AG04450 (cell line): Measurements from ENCODE around the gene SRPRB. TPM values are rescaled to one million over a fixed set of nuclear protein-coding genes. Genes with fewer than 3 reads are reported as not detected.

Experiments
- CTCF ChIA-PET: fragments of 300-600, 350-600 bp; formaldehyde crosslinking; extraction: SDS; loops from one replicate; lab custom pipeline; 2022; ENCODE audit warnings: antibody characterized with exemption, inconsistent platforms; lab: Charles Lee
- POLR2A ChIA-PET: fragments of 350-600 bp; formaldehyde crosslinking; extraction: SDS; loops from one replicate; lab custom pipeline; 2021; ENCODE audit warnings: antibody characterized with exemption, inconsistent platforms; lab: Yijun Ruan, JAX
- DNase-seq: peaks from one replicate; pipeline ENCODE4 v3.0.0-alpha.2; 2011; ENCODE audit warnings: low read depth, low spot score
- H3K27ac ChIP-seq: one replicate; pipeline ENCODE4 v1.5.1; 2012; ENCODE audit warnings: low read depth, low read length, control low read depth
- H3K27me3 ChIP-seq: one replicate; pipeline ENCODE4 v1.6.0; 2012; ENCODE audit warnings: low read length; ENCODE audit not compliant: control insufficient read depth, insufficient read depth
- H3K4me3 ChIP-seq: 2 replicates; pipeline ENCODE4 v1.5.1; 2011; ENCODE audit warnings: mild to moderate bottlenecking, low read depth, low read length, control low read depth
- H3K9me3 ChIP-seq: 2 replicates; pipeline ENCODE4 v1.5.1; 2012; ENCODE audit warnings: low read length; ENCODE audit not compliant: control insufficient read depth, insufficient read depth
- CTCF ChIP-seq: IDR thresholded peaks from 2 replicates; pipeline ENCODE4 v1.5.1; 2011; ENCODE audit warnings: low read depth, low read length, control low read depth, inconsistent platforms
- polyA plus RNA-seq: library from polyadenylated mRNA; depleted of rRNA; stranded (reverse); fragments of >200 nt; gene quantifications from 2 replicates; pipeline ENCODE4 v1.2.3, GENCODE V29; 2011

The SRPRB gene
- polyA plus RNA-seq, 1 experiment, result 61.6 TPM

GRCh38 chr3:133827136-133827535, 21.5 kb downstream of the SRPRB start:
- no peak for TF ChIP-seq CTCF
- Histone ChIP-seq H3K27me3 (peaks cover 2% of the 10 kb centered on the region), H3K9me3 (no peaks in the 10 kb centered on the region), H3K4me3 (no peak overlapping the region), H3K27ac (no peak overlapping the region)
- ChIA-PET CTCF (interaction anchor here (1.4 kb wide), 1 partner anchor 9 kb away, joined by 4 read pairs; no protein-coding TSS in a partner anchor), POLR2A (no interaction called here)
- DNase-seq, result no peak

GRCh38 chr3:133827684-133828083, 22.1 kb downstream of the SRPRB start:
- ChIA-PET POLR2A (no interaction called here), CTCF (interaction anchor here (0.8 to 1.4 kb wide), 2 partner anchors 9 to 25 kb away, joined by 3 to 4 read pairs; no protein-coding TSS in a partner anchor)
- no peak for TF ChIP-seq CTCF
- Histone ChIP-seq H3K9me3 (no peaks in the 10 kb centered on the region), H3K27ac (no peak overlapping the region), H3K27me3 (peaks cover 2% of the 10 kb centered on the region), H3K4me3 (no peak overlapping the region)
- DNase-seq, result no peak

GRCh38 chr3:133828576-133829309, 23.1 kb downstream of the SRPRB start:
- H3K27me3 ChIP-seq, result peaks cover 2% of the 10 kb centered on the region
- CTCF ChIA-PET, result no interaction called here
- POLR2A ChIA-PET, result no interaction called here
- H3K27ac ChIP-seq, result no peak overlapping the region
- H3K4me3 ChIP-seq, result no peak overlapping the region
- TF ChIP-seq CTCF, result no peak
- no peak for DNase-seq
- H3K9me3 ChIP-seq, result no peaks in the 10 kb centered on the region

- Histone ChIP-seq H3K4me3 (no peak overlapping the region), H3K27me3 (peaks cover 2% of the 10 kb centered on the region), H3K27ac (no peak overlapping the region), H3K9me3 (no peaks in the 10 kb centered on the region)
- CTCF ChIA-PET, result no interaction called here
- TF ChIP-seq CTCF, result no peak
- no peak for DNase-seq
- POLR2A ChIA-PET, result interaction anchor here (0.5 kb wide), 1 partner anchor 23 kb away, joined by 4 read pairs; no protein-coding TSS in a partner anchor
Measured at GRCh38 chr3:133829310-133829707, 23.7 kb downstream of the SRPRB start.

- Histone ChIP-seq H3K27ac (no peak overlapping the region), H3K27me3 (peaks cover 2% of the 10 kb centered on the region), H3K9me3 (no peaks in the 10 kb centered on the region), H3K4me3 (no peak overlapping the region)
- ChIA-PET POLR2A (no interaction called here), CTCF (interaction anchor here (0.7 kb wide), 1 partner anchor 12 kb away, joined by 3 read pairs; no protein-coding TSS in a partner anchor)
- DNase-seq, result no peak
- no peak for TF ChIP-seq CTCF
Measured at GRCh38 chr3:133830071-133830470, 24.5 kb downstream of the SRPRB start.
